ENCODE data around the gene NCLN.

Gene NCLN

DNA sequence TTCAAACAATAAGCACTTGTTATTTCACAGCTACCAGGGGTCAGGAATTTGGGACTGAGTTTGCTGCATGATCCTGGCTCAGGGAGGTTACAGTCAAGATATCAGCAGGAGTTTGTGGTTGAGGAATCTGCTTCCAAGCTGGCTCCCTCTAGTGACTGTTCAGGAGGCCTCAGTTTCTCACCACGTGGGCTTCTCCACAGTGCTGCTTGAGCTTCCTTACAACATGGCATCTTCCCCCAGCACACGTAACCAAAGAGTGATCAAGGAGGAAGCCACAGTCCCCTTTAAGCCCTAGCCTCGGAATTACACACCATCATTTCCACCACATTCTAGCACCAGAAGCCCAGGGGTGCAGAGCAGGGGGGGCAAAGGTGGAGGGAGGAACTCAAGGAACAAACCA lies 67.5 kb downstream of the NCLN start:
- DNase-seq (ENCODE audit: extremely low read depth in 1 of 2, low read depth in 1 of 2), result no peak

- DNase-seq (ENCODE audit: extremely low read depth in 1 of 2, low read depth in 1 of 2), result no peak
Observed at GRCh38 chr19:3254520-3254919, 68.8 kb downstream of the NCLN start.

DNA sequence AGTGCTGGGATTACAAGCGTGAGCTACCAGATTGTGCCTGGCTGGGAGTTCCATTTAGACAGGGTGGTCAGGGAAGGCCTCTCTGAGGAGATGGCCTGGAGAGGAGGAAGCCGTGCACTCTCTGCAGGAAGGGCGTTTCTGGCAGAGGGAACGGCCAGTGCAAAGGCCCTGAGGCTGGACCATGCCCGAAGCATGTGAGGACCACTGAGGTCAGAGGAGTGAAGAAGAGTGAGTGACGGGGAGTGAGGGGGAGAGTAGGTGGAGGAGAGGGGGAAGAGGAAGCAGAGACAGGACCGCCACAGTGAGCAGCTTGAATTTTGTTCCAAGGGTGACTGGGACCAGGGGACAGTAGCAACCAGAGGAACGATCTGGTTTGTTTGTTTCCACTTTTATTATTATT lies 71.3 kb downstream of the NCLN start:
- no peak for DNase-seq (ENCODE audit: extremely low read depth in 1 of 2, low read depth in 1 of 2)
